ENCODE results near the gene AQP11.
"Not testable (repeated sequence)": the region's sequence is repeated elsewhere in the genome, so short reads cannot be mapped to it uniquely, and the experiment has no call there.

The AQP11 gene, protein sequence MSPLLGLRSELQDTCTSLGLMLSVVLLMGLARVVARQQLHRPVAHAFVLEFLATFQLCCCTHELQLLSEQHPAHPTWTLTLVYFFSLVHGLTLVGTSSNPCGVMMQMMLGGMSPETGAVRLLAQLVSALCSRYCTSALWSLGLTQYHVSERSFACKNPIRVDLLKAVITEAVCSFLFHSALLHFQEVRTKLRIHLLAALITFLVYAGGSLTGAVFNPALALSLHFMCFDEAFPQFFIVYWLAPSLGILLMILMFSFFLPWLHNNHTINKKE

GRCh38 chr11:77589521-77590193 lies at the start of gene AQP11:
Gene AQP11 (plus strand): TSS chr11:77589953. CDS start chr11:77589993, 40 bp downstream.
- peak; percentile 37 for DNase-seq (ENCODE audit: low read depth)

DNA sequence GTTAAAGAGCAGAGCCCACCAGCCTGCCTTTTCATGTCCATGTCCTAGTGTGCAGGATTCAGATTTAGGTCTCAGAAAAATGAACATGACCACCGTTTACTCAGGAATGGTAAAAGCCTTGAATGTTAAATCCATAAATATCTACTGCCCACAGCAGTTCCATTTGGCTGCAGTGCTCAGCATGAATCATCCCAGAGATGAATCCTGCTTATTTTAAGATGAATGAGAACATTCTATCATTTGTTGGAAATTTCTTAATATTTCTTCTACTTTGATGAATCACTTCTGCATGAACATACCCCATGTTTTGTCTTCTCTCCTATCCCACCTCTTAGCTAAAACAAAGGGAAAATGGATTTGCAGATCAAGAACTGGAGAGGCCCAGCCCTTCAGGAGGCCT lies 47.5 kb upstream of the AQP11 start:
- peak; percentile 47 for DNase-seq (ENCODE audit: low read depth)

DNA sequence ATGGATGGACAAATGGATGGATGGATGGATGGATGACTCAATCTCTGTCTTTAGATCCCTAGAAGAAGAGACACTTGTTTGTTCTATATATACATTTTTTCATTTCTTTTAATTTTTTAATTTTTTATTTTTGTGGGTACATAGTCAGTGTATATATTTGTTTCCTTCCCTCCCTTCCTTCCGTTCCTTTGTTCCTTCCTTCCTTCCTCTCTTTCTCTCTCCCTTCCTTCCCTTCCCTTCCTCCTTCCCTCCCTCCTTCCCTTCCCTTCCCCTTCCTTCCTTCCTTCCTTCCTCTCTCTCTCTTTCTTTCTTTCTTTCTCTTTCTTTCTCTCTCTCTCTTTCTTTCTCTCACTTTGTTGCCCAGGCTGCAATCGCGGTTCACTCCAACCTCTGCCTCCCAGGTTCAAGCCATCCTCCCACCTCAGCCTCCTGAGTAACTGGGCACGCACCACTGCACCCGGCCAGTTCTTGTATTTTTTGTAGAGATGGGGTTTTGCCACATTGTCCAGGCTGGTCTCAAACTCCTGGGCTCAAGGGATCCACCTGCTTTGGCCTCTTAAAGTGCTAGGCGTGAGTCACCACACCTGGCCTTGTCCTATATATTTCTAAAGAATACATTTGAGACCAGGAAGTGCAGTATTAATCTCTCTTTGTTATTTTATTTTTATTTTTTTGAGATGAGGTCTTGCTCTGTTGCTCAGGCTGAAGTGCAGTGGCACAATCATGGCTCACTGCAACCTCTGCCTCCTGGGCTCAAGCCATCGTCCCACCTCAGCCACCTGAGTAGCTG lies 42.5 kb upstream of the AQP11 start:
- DNase-seq (ENCODE audit: low read depth): no peak

- DNase-seq (ENCODE audit: low read depth): peak; percentile 38
These were observed 41.7 kb upstream of the AQP11 start for GRCh38 chr11:77547863-77548551.

DNA sequence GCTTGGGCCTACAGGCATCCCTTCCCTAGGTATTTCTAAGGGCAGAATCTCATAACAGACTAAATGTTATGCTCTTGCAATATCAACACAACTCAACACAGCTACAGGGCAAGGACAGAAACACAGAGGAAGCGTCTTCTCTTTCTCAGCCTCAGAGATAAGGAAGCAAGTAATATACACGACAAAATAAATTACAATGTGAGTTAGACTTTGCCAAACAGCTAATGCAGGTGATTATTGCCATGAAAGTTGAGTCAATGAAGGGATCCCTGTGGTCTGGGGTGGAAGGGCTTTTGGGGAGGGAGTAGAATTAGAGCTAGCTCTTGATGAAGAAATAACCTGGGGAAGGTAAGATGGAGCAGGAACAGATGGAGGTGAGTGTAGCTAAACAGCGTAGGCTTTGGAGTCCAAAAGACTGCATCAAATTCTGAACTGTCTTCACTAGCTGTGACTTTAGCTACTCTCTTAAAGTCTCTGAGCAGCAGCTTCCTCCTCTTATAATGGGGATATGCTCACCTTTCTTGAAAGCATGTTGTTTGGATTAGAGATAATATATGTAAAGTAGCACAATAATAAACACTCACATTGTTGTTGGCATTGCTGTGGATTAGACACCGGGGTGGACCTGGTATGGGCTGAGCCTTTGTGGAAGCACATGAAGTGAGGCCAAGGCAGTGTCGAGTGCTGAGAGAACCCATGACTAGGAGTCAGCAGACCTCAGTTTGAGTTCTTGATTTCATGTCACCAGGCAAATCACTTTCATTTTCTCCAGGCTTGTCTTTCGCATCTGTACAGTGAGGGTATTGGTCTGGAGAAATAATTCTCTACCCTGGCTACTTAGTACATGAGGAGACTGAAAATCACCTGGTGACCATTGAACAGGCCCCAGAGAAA lies 41.0 kb upstream of the AQP11 start:
- no peak for DNase-seq (ENCODE audit: low read depth)

DNA sequence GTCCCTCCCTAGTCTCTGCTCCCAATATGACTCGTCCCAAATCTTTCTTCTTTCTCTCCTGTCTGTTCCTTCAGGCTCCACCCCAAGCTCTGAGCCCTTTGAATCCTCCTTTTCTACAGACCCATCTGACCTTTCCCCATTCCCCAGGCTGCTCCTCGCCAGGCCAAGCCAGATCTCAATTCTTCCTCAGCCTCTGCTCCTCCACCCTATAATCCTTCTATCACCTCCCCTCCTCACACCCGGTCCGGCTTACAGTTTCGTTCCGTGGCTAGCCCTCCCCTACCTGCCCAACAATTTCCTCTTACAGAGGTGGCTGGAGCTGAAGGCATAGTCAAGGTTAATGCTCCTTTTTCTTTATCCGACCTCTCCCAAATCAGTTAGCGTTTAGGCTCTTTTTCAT lies 38.3 kb upstream of the AQP11 start:
- DNase-seq (ENCODE audit: low read depth): not testable (repeated sequence)

- no peak for DNase-seq (ENCODE audit: low read depth)
These were observed 32.2 kb upstream of the AQP11 start for GRCh38 chr11:77557553-77557952.

DNA sequence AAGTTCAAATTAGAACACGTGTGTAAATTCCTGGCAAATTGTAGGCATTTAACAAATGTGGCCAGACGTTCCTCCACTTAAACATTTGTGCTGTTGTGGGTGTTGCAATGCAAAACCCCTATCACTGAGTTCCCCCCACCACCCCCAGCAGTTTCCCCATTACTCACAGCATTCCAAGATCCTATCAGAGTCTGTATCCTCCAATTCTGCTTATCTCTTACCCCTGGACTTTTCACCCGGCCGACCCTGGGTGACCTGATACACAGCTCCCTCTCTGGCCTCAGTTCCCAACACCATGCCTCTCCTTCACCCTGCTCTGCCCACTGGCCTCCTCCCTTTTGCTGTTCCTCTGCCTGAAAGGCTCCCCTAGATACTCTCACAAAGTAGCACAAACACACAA lies 31.4 kb upstream of the AQP11 start:
- no peak for DNase-seq (ENCODE audit: low read depth)

DNA sequence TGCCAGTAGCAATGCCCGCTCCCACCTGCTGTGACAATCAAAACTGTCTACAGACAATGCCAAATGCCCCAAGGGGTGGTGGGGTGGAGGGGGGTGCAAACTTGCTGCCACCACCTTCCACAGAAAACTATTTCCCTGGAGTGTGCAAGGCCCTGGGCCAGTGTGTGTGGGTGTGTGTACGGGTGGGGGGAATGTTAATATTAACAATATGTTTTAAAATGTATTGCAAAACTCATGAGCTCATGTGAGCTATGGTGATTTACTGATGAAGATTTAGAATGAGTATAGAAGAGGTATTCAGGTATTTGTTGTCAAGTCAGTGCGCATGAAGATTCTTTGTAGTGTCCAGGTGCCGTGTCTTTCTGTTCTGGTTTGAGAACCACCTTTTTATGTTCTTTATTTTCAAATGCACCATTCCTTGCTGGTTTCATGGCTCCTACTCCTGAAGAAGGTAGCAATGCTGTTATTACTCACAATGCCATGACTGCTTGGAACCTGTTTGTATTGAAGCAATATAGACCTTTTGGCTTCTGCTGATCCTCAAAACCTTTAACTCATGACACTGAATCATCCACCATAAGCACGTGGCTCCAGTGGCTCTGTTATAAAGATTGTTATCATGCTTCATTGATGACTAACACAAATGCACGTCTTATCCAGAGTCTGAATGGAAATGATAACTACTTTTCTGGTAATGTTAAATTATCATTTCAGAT lies 29.9 kb upstream of the AQP11 start:
- peak; percentile 90 for DNase-seq (ENCODE audit: low read depth)

DNA sequence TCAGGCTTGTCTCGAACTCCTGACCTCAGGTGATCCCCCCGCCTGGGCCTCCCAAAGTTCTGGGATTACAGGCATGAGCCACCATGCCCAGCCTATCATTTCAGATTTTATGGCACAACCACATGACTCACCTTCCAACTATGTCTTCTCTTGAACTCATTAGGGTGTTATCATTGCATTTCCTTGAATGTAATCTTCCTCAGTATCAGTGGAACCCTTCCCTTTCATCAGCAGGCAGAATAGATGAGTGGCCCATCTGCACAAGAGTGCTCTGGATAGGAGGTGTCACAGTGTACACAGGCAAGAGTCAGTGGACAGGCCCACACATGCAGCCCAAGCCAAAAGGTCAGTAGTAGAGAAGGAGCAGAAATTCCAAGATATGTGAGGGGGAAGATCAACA lies 29.1 kb upstream of the AQP11 start:
- DNase-seq (ENCODE audit: low read depth): peak; percentile 93

GRCh38 chr11:77561257-77561656 lies 28.5 kb upstream of the AQP11 start:
- DNase-seq (ENCODE audit: low read depth): no peak

DNA sequence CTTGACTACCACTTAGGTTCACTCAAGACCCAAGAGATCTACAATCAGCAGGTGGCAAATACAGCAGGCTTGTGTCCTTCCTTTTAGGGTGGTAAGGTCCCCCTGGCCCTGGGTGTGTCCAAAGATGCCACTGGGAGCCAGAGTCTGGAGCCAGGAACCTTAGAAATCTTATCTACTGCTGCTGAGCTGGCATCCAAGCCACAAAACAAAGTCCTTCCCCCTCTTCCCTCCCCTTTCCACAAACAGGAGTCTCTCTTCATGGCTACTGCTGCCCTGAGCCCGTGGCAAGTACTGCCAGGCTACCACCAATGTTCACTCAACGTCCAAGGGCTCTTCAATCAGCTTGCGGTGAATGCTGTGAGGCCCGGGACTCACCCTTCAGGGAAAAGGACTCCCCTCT lies 21.4 kb upstream of the AQP11 start:
- no peak for DNase-seq (ENCODE audit: low read depth)

- no peak for DNase-seq (ENCODE audit: low read depth)
These were observed 20.7 kb upstream of the AQP11 start for GRCh38 chr11:77568916-77569675.

GRCh38 chr11:77569676-77570070 lies 20.1 kb upstream of the AQP11 start:
- no peak for DNase-seq (ENCODE audit: low read depth)

- DNase-seq (ENCODE audit: low read depth): not testable (repeated sequence)
These were observed 18.9 kb upstream of the AQP11 start for GRCh38 chr11:77570896-77571295.

DNA sequence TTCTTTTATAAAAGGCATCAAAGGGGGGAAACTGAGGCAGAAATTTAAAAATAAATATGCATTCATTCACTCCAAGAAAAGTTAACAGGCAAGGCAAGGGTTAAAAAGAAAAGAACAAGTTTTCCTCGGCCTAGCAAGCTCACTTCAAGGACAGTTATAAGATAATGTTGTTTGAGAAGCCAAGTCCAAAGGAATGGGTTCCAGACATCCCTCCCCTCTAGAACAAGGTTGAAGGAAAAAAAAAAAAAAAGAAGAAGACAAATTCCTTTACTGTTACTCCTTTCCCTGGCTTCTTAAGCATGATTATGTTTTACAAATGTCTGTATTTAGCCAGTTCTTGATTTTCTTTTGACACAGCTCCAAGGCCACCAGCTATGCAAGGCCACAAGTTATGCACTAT lies 14.3 kb upstream of the AQP11 start:
- DNase-seq (ENCODE audit: low read depth): not testable (repeated sequence)

GRCh38 chr11:77580712-77581337 lies 8.9 kb upstream of the AQP11 start:
- DNase-seq (ENCODE audit: low read depth): no peak

GRCh38 chr11:77589181-77589520 lies 602 bp upstream of the AQP11 start:
- no peak for DNase-seq (ENCODE audit: low read depth)

GRCh38 chr11:77590194-77590782 lies 535 bp downstream of the AQP11 start:
- peak; percentile 3 for DNase-seq (ENCODE audit: low read depth)

All from HS-5 (cell line).